Mesendoderm (in vitro differentiated cells): ENCODE data around the gene TCF7L1.

Experiments used
- DNase-seq: peaks from one replicate; pipeline ENCODE4 v3.0.0; 2013
- H2AK5ac ChIP-seq: 2 replicates; pipeline ENCODE4 v1.6.1; 2013; ENCODE audit warnings: low read length, inconsistent platforms
- H2BK120ac ChIP-seq: 2 replicates; pipeline ENCODE4 v1.6.1; 2013; ENCODE audit warnings: low read depth, mild to moderate bottlenecking, low read length, moderate library complexity, mixed read lengths
- H2BK15ac ChIP-seq: replicated peaks from 2 replicates; pipeline ENCODE4 v1.6.1; 2013; ENCODE audit warnings: low read depth, mild to moderate bottlenecking, moderate library complexity
- H2BK5ac ChIP-seq: 2 replicates; pipeline ENCODE4 v1.6.1; 2013; ENCODE audit warnings: low read length, inconsistent platforms
- H3K18ac ChIP-seq: 2 replicates; pipeline ENCODE4 v1.6.1; 2013; ENCODE audit warnings: mild to moderate bottlenecking, low read length, mixed read lengths
- H3K23ac ChIP-seq: one replicate; pipeline ENCODE4 v1.6.1; 2013; ENCODE audit warnings: low read length
- H3K27ac ChIP-seq: 2 replicates; pipeline ENCODE4 v1.5.1; 2013; ENCODE audit warnings: low read depth, mild to moderate bottlenecking, inconsistent platforms, low read length, moderate library complexity
- H3K27me3 ChIP-seq: 2 replicates; pipeline ENCODE4 v1.6.1; 2013; ENCODE audit warnings: low read length, control low read depth, mild to moderate bottlenecking, inconsistent platforms; ENCODE audit not compliant: insufficient read depth, poor library complexity
- H3K36me3 ChIP-seq: 2 replicates; pipeline ENCODE4 v1.6.1; 2013; ENCODE audit warnings: low read length, inconsistent platforms; ENCODE audit not compliant: control insufficient read depth, insufficient read depth
- H3K4ac ChIP-seq: one replicate; pipeline ENCODE4 v1.6.1; 2013; ENCODE audit warnings: low read depth, mild to moderate bottlenecking, low read length, moderate library complexity
- H3K4me1 ChIP-seq: 2 replicates; pipeline ENCODE4 v1.6.1; 2013; ENCODE audit warnings: low read depth, low read length, inconsistent platforms; ENCODE audit not compliant: control insufficient read depth
- H3K4me2 ChIP-seq: 2 replicates; pipeline ENCODE4 v1.6.1; 2013; ENCODE audit warnings: low read length
- H3K4me3 ChIP-seq: 2 replicates; pipeline ENCODE4 v1.5.1; 2013; ENCODE audit warnings: mild to moderate bottlenecking, low read length
- H3K56ac ChIP-seq: one replicate; pipeline ENCODE4 v1.6.1; 2013; ENCODE audit warnings: low read length
- H3K79me1 ChIP-seq: 2 replicates; pipeline ENCODE4 v1.6.1; 2013; ENCODE audit warnings: low read length, inconsistent platforms
- H3K79me2 ChIP-seq: 2 replicates; pipeline ENCODE4 v1.6.1; 2013; ENCODE audit warnings: mild to moderate bottlenecking, low read length; ENCODE audit not compliant: control insufficient read depth, insufficient read depth
- H3K9ac ChIP-seq: 2 replicates; pipeline ENCODE4 v1.6.1; 2013; ENCODE audit warnings: low read length, inconsistent platforms
- H4K5ac ChIP-seq: one replicate; pipeline ENCODE4 v1.6.1; 2013; ENCODE audit warnings: low read length
- H4K8ac ChIP-seq: one replicate; pipeline ENCODE4 v1.6.1; 2013; ENCODE audit warnings: low read depth, mild to moderate bottlenecking, control low read depth, low read length, moderate library complexity
- WGBS: extraction: QIAGEN DNeasy Blood & Tissue Kit; methylation state at CpG from one replicate; pipeline ENCODE4 v1.1.7; 2013; ENCODE audit warnings: low lambda C conversion rate, missing lambda C conversion rate; ENCODE audit not compliant: insufficient coverage; ENCODE audit errors: extremely low coverage; 5-methylcytosine and 5-hydroxymethylcytosine counted together

Gene TCF7L1

DNA sequence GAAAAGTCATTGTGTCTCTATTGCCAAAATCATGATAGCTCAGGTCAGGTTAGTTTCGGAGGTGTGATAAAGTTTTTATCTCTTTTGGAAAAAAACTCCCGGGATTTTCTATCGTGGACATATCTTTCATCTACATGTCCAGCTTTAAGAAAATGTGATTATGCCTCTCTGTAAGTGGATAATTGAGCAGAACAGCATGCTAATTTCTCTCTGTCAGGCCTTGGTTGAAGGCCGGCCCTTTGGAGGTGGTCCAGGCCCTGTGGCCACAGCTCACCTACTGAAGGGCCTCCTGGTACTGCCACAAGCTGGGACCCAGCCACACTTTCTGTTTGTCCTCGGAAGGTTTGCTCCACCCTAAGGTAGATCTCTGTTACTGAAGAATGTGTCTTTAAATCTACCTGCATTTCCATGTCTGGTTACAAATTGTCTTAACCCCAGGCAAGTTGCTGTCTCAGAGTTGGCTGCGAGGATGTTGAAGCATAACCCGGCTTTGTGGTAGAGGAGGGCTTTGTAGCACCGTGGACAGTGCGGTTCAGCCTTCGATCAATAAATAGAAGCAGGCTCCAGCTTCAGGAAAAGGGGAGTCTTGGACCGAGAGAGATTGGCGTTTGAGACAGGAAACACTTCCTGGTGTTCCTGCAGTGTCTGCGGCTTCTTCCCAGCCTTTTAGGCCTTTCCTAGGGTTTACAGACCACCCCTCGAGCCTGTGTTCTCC, 25.5 kb downstream of the TCF7L1 start:
- peaks cover 6% of the 10 kb centered on the region for H3K4me1 ChIP-seq
- H3K23ac ChIP-seq, result no peak overlapping the region
- no peak for DNase-seq
- no peak overlapping the region for H4K8ac ChIP-seq
- peak overlapping the region; percentile 31 for H3K56ac ChIP-seq
- H3K9ac ChIP-seq, result no peak overlapping the region
- H2BK5ac ChIP-seq, result no peak overlapping the region
- peaks cover 14% of the 10 kb centered on the region for H3K79me2 ChIP-seq
- no peak overlapping the region for H3K4me3 ChIP-seq
- H3K27me3 ChIP-seq, result no peaks in the 10 kb centered on the region
- H3K18ac ChIP-seq, result no peak overlapping the region
- no peak overlapping the region for H4K5ac ChIP-seq
- WGBS, result no CpG with 5 or more reads among the region's 14 CpGs
- H3K36me3 ChIP-seq, result no peaks in the 10 kb centered on the region
- H3K4me2 ChIP-seq, result no peak overlapping the region
- no peak overlapping the region for H2BK15ac ChIP-seq
- no peak overlapping the region for H2AK5ac ChIP-seq
- H3K79me1 ChIP-seq, result no peaks in the 10 kb centered on the region
- H3K4ac ChIP-seq, result no peak overlapping the region
- H3K27ac ChIP-seq, result no peak overlapping the region
- no peak overlapping the region for H2BK120ac ChIP-seq

GRCh38 chr2:85159589-85159988, 26.4 kb downstream of the TCF7L1 start:
- Histone ChIP-seq H3K9ac (no peak overlapping the region), H3K4ac (no peak overlapping the region), H4K5ac (no peak overlapping the region), H3K36me3 (no peaks in the 10 kb centered on the region), H3K18ac (no peak overlapping the region), H3K23ac (no peak overlapping the region), H3K4me1 (peaks cover 10% of the 10 kb centered on the region), H2AK5ac (no peak overlapping the region), H3K27me3 (no peaks in the 10 kb centered on the region), H3K56ac (no peak overlapping the region), H2BK15ac (no peak overlapping the region), H3K4me3 (no peak overlapping the region), H3K4me2 (no peak overlapping the region), H3K79me2 (peaks cover 16% of the 10 kb centered on the region), H2BK5ac (no peak overlapping the region), H3K79me1 (no peaks in the 10 kb centered on the region), H3K27ac (no peak overlapping the region), H2BK120ac (no peak overlapping the region), H4K8ac (no peak overlapping the region)
- WGBS, result no CpG with 5 or more reads among the region's 6 CpGs
- DNase-seq, result no peak

DNA sequence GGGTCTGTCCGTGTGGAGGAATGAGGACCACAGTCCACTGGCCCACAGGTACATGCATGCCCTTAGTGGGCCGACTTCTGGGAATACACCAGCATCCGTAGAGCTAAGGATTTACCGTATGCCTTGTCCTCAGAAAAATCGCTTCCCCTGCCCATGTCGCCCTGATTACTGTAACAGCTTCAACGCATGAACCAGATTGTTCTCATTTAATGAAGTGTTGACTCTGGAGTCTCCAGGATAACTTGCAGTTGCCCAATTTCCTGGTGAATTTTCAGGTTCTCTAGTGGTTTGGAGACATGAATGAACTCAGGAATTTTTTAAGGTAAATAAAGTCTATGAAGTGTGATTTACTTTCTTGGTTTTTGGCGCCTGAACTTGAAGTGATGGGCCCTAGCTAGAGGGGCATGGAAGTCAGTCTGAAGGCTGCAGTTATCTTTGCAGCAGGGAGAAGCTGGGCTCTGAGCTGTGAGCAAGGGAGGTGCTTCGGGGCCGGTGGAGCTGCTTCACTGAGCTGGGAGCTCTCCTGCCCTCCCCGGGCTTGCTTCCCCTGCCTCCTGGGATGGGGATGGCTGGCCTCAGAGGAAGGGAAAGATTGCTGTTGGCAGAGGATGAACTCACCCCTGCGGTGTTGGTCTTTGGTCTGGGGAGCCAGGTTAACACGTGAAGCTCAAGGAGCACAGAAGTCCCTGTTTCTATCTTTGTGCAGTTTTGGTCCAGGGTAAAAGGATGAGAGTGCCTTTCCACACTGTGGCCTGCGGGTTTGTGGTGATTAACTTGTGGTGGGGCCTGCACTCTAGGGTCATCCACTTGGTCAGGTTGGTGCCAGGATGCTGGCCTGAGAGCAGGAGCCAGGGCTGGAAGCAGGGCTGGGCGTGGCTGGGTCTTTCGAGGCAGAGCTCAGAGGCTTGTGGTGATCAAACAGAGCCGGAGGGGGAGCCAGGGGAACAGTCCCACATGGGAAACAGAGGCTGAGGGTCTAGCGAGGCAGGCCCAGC, 28.1 kb downstream of the TCF7L1 start:
- no peaks in the 10 kb centered on the region for H3K36me3 ChIP-seq
- no peaks in the 10 kb centered on the region for H3K27me3 ChIP-seq
- H3K4me2 ChIP-seq, result no peak overlapping the region
- peak overlapping the region; percentile 62 for H3K56ac ChIP-seq
- no peak overlapping the region for H4K8ac ChIP-seq
- H4K5ac ChIP-seq, result no peak overlapping the region
- no peak overlapping the region for H3K23ac ChIP-seq
- no peaks in the 10 kb centered on the region for H3K79me1 ChIP-seq
- H3K9ac ChIP-seq, result no peak overlapping the region
- peak; percentile 27 for DNase-seq
- no peak overlapping the region for H2BK5ac ChIP-seq
- peak overlapping the region; percentile 73 for H2AK5ac ChIP-seq
- WGBS, result no CpG with 5 or more reads among the region's 18 CpGs
- no peak overlapping the region for H3K4me3 ChIP-seq
- H3K18ac ChIP-seq, result no peak overlapping the region
- peaks cover 13% of the 10 kb centered on the region for H3K79me2 ChIP-seq
- no peak overlapping the region for H3K27ac ChIP-seq
- no peak overlapping the region for H3K4ac ChIP-seq
- H2BK120ac ChIP-seq, result no peak overlapping the region
- H2BK15ac ChIP-seq, result no peak overlapping the region
- H3K4me1 ChIP-seq, result peaks cover 10% of the 10 kb centered on the region

DNA sequence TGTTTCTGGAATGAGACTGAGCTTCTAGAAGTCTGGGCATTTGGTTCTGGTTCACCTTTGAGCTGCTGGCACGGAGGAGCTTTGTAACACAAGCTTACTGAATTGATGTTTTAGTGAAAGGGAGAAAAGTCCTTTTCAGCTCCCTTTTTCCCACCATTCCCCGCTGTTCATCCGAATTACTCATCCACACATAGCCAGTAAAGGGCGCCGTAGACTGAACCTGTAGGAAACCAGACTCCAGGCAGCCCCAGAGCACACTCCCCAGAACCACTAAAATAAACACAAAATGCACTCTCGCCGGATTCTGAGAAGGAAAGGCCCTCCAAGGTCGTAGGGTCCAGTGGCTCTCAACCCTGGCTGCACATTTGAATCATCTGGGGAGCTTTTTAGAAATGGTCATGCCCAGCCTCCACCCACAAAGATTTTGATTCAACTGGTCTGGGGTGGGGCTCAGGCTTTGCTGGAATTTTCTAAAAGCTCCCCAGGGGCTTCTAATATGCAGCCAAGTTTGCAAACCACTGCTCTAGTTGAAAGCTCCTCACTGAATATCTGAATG, 29.6 kb downstream of the TCF7L1 start:
- WGBS, result no CpG with 5 or more reads among the region's 8 CpGs

DNA sequence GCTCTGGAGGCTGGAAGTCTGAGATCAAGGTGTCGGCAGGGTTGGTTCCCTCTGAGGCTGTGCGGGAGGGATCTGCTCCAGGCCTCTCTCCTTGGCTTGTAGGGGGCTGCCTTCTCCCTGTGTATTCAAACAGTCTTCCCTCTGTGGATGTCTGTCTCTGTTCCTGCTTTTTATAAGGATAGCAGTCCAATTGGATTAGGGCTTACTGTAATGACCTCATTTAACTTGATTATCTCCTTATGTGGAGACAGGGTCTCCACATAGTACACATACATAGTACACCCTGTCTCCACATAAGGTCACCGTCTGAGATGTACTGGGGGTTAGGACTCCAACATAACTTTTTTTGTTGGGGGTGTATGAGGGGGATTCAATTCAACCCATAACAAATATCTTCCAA, 30.5 kb downstream of the TCF7L1 start:
- Histone ChIP-seq H3K23ac (no peak overlapping the region), H3K4me3 (no peak overlapping the region)
- WGBS, result no CpG with 5 or more reads among the region's 3 CpGs

More for the DNA sequence above, 29.6 kb downstream of the TCF7L1 start:
- Histone ChIP-seq H3K79me1 (no peaks in the 10 kb centered on the region), H4K5ac (no peak overlapping the region), H2AK5ac (no peak overlapping the region), H3K4me2 (no peak overlapping the region), H2BK120ac (no peak overlapping the region), H3K4me1 (peaks cover 10% of the 10 kb centered on the region), H3K27me3 (no peaks in the 10 kb centered on the region), H3K18ac (no peak overlapping the region), H3K4ac (no peak overlapping the region), H3K56ac (no peak overlapping the region), H3K4me3 (no peak overlapping the region), H3K36me3 (no peaks in the 10 kb centered on the region), H3K27ac (no peak overlapping the region), H3K23ac (no peak overlapping the region), H3K9ac (no peak overlapping the region), H2BK15ac (no peak overlapping the region), H4K8ac (no peak overlapping the region), H3K79me2 (peaks cover 9% of the 10 kb centered on the region), H2BK5ac (no peak overlapping the region)
- no peak for DNase-seq

More for the DNA sequence above, 30.5 kb downstream of the TCF7L1 start:
- H3K79me1 ChIP-seq, result no peaks in the 10 kb centered on the region
- peak; percentile 30 for DNase-seq
- no peak overlapping the region for H4K5ac ChIP-seq
- no peak overlapping the region for H3K56ac ChIP-seq
- no peak overlapping the region for H3K4me2 ChIP-seq
- H3K4me1 ChIP-seq, result peaks cover 9% of the 10 kb centered on the region
- no peak overlapping the region for H3K9ac ChIP-seq
- H2BK15ac ChIP-seq, result no peak overlapping the region
- H2BK120ac ChIP-seq, result no peak overlapping the region
- no peak overlapping the region for H3K18ac ChIP-seq
- no peaks in the 10 kb centered on the region for H3K27me3 ChIP-seq
- no peak overlapping the region for H3K4ac ChIP-seq
- no peak overlapping the region for H2AK5ac ChIP-seq
- no peak overlapping the region for H2BK5ac ChIP-seq
- no peaks in the 10 kb centered on the region for H3K36me3 ChIP-seq
- no peak overlapping the region for H4K8ac ChIP-seq
- H3K79me2 ChIP-seq, result peaks cover 7% of the 10 kb centered on the region
- H3K27ac ChIP-seq, result no peak overlapping the region
